Transverse colon (tissue), 4 donors: ENCODE data around the gene IFT172. TPM values are rescaled to one million over a fixed set of nuclear protein-coding genes. Genes with fewer than 3 reads are reported as not detected.

Experiments used
- DNase-seq: peaks from one replicate; pipeline ENCODE4 v3.0.0-alpha.2; 2019
- H3K27ac ChIP-seq, 4 donors: fragments of 200-600 bp; sonication (generic); 2 replicates each; pipeline ENCODE4 v1.5.1; 2016 to 2018; ENCODE audit warnings: inconsistent platforms in 4 of 4
- H3K27me3 ChIP-seq: fragments of 200-600 bp; sonication (generic); 2 replicates; pipeline ENCODE4 v1.5.1; 2017; ENCODE audit warnings: inconsistent platforms
- H3K36me3 ChIP-seq, 4 donors: fragments of 200-600 bp; sonication (generic); 2 replicates each; pipeline ENCODE4 v1.5.1; 2017 to 2019; ENCODE audit warnings: inconsistent platforms in 4 of 4
- H3K4me1 ChIP-seq, 4 donors: fragments of 200-600 bp; sonication (generic); 2 replicates each; pipeline ENCODE4 v1.5.1; 2017 to 2020; ENCODE audit warnings: inconsistent platforms in 4 of 4
- H3K4me3 ChIP-seq, 4 donors: fragments of 200-600 bp; sonication (generic); 1 replicate in 1 of 4; 2 replicates in 3 of 4; pipeline versions ENCODE4 v1.5.1 to v1.6.1; 2017 to 2019; ENCODE audit warnings: inconsistent platforms in 4 of 4
- H3K9me3 ChIP-seq, 2 donors: fragments of 200-600 bp; sonication (generic); 2 replicates each; pipeline ENCODE4 v1.5.1; 2017 to 2019; ENCODE audit warnings: inconsistent platforms in 2 of 2
- EP300 ChIP-seq: sonication (generic); formaldehyde crosslinking; IDR thresholded peaks from one replicate; pipeline ENCODE4 v1.6.1; 2017; ENCODE audit warnings: antibody characterized with exemption, low read depth
- POLR2A ChIP-seq: fragments of 450-650 bp; IDR thresholded peaks from one replicate; pipeline ENCODE4 v1.6.1; 2016; ENCODE audit warnings: antibody characterized with exemption, mild to moderate bottlenecking, moderate library complexity
- POLR2AphosphoS5 ChIP-seq, 3 donors: sonication (generic); formaldehyde crosslinking; IDR thresholded peaks; one replicate each; pipeline ENCODE4 v1.6.1; 2016; ENCODE audit warnings: antibody characterized with exemption in 3 of 3
- WGBS, 2 donors: methylation state at CpG; one replicate each; pipeline ENCODE4 v1.1.5; 2018; ENCODE audit warnings: low coverage in 1 of 2; 5-methylcytosine and 5-hydroxymethylcytosine counted together
- in situ Hi-C, 4 donors: fragments of 200-750 bp; cut with MboI; loops; one replicate each; pipeline versions ENCODE4 v1.15.0 to v1.15.1; 2017; ENCODE audit warnings: low sequenced_read_pairs in 3 of 4, low pct_ligation_motif_present in 1 of 4, low pct_unique_long_range_greater_than_20kb in 1 of 4
- intact Hi-C: fragments of 100-400 bp; cut with DNase I; formaldehyde crosslinking; loops from one replicate; pipeline ENCODE4 v1.15.1; 2023; ENCODE audit warnings: low total_unique reads
- total RNA-seq, 4 donors: library from RNA; depleted of rRNA; stranded (reverse); fragments of >200 nt; gene quantifications; one replicate each; pipeline ENCODE4 v1.1.0, GENCODE V29; 2016
- TF ChIP-seq, protein P1 (sequence below), 5 experiments: fragments of 200-600 bp in 3 of 5; fragments of 450-650 bp in 2 of 5; sonication (generic) in 3 of 5; IDR thresholded peaks; 1 replicate in 2 of 5; 2 replicates in 3 of 5; pipeline ENCODE4 v1.5.1; 2016 to 2017; ENCODE audit warnings: antibody characterized with exemption in 5 of 5, inconsistent platforms in 3 of 5, mild to moderate bottlenecking in 2 of 5, moderate library complexity in 1 of 5

IFT172 gene
- total RNA-seq, 4 donors from 2014 or later, result 14.5 to 113 (median 43.5) TPM

DNA sequence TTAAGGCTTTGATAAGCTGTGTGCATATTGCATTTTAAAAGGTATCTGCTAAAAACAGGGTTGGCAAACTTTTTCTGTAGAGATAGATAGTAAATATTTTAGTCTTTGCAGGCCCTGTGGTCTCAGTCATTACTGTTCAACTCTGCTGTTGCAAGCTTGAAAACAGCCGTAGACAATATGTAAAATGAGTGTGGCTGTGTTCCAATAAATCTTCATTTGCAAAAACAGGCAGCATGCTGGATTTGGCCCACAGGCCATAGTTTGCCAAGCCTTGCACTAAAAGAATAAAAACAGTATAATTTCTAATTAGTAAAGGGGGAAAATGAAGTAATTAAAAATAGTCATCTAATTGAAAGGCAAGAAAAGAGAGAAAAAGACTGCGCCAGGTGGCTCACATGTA is 42.4 kb upstream of the IFT172 start:
- intact Hi-C loops (no loop called here), in situ Hi-C loops (no loop called here)
- TF ChIP-seq POLR2A (no peak), EP300 (no peak), POLR2AphosphoS5 (IDR thresholded peaks at IDR 0.05) (no peak)
- TF ChIP-seq, protein P1, sequence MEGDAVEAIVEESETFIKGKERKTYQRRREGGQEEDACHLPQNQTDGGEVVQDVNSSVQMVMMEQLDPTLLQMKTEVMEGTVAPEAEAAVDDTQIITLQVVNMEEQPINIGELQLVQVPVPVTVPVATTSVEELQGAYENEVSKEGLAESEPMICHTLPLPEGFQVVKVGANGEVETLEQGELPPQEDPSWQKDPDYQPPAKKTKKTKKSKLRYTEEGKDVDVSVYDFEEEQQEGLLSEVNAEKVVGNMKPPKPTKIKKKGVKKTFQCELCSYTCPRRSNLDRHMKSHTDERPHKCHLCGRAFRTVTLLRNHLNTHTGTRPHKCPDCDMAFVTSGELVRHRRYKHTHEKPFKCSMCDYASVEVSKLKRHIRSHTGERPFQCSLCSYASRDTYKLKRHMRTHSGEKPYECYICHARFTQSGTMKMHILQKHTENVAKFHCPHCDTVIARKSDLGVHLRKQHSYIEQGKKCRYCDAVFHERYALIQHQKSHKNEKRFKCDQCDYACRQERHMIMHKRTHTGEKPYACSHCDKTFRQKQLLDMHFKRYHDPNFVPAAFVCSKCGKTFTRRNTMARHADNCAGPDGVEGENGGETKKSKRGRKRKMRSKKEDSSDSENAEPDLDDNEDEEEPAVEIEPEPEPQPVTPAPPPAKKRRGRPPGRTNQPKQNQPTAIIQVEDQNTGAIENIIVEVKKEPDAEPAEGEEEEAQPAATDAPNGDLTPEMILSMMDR (IDR thresholded peaks at IDR 0.05), result no peak
- Histone ChIP-seq H3K4me1 (no peaks in the 10 kb centered on the region), H3K4me3 (no peak overlapping the region), H3K27me3 (peaks cover 3% of the 10 kb centered on the region), H3K9me3 (no peaks in the 10 kb centered on the region), H3K36me3 (no peaks in the 10 kb centered on the region), H3K27ac (no peak overlapping the region)
- WGBS, 2 donors, result 86 to 91% methylated on average over 2 of the region's 2 CpGs
- DNase-seq, result no peak

DNA sequence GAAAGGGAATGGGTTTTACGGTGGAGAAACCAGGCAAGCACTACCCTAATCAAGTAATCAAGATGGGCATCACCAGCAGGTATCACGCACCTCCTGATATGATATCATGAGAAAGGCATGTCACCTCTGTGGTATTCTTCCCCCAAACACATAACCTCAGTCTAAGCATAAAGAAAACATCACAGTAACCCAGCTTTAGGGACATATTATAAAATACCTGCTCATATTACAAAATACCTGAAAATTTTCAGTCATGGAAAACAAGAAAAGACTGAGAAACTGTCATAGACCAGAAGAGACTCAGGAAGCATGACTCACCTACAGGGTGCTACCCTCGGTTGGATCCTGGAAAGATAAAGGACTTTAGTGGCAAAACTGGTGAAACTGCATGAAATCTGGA is 37.6 kb upstream of the IFT172 start:
- TF ChIP-seq, protein P1 (IDR thresholded peaks at IDR 0.05), result no peak
- TF ChIP-seq EP300 (no peak), POLR2A (no peak), POLR2AphosphoS5 (IDR thresholded peaks at IDR 0.05) (no peak)
- Histone ChIP-seq H3K27me3 (peaks cover 5% of the 10 kb centered on the region), H3K27ac (no peak overlapping the region), H3K4me3 (no peak overlapping the region), H3K36me3 (no peaks in the 10 kb centered on the region), H3K4me1 (no peaks in the 10 kb centered on the region), H3K9me3 (no peaks in the 10 kb centered on the region)
- intact Hi-C loops (no loop called here), in situ Hi-C loops (no loop called here)
- DNase-seq, result no peak
- 57 to 65% methylated on average over 2 to 3 of the region's 3 CpGs for WGBS, 2 donors

DNA sequence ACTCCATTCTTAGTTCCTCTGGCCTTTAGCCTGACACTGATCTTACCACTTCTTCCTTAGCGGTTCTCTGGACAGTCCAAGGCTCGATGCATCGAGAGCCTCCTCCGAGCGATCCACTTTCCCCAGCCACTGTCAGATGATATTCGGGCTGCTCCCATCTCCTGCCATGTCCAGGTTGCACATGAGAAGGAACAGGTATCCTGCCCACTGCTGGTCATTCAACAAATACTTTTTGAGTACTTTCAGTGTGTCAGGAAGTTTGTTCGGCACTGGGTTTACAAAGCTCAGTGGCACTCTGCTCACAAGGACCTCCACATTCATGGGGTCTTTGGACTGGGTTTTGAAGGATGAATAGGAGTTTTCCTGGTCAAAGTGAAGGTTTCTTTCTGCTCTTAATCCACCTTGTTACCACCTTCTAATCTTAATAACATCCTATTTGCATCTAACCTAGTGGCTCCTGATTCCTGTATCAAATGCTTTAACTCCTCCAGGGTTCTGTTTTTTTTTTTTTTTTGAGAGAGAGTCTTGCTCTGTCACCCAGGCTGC is 32.9 kb upstream of the IFT172 start:
- in situ Hi-C loops (no loop called here), intact Hi-C loops (no loop called here)
- TF ChIP-seq POLR2AphosphoS5 (IDR thresholded peaks at IDR 0.05) (no peak), EP300 (no peak), POLR2A (no peak)
- TF ChIP-seq, protein P1 (IDR thresholded peaks at IDR 0.05), result no peak
- H3K36me3 ChIP-seq, result no peaks in the 10 kb centered on the region
- 84 to 92% methylated on average over 7 of the region's 7 CpGs for WGBS, 2 donors
- no peak overlapping the region for H3K4me3 ChIP-seq
- DNase-seq, result no peak
- H3K27ac ChIP-seq, result no peak overlapping the region
- no peaks in the 10 kb centered on the region for H3K9me3 ChIP-seq
- H3K27me3 ChIP-seq, result peaks cover 8% of the 10 kb centered on the region
- no peaks in the 10 kb centered on the region for H3K4me1 ChIP-seq

DNA sequence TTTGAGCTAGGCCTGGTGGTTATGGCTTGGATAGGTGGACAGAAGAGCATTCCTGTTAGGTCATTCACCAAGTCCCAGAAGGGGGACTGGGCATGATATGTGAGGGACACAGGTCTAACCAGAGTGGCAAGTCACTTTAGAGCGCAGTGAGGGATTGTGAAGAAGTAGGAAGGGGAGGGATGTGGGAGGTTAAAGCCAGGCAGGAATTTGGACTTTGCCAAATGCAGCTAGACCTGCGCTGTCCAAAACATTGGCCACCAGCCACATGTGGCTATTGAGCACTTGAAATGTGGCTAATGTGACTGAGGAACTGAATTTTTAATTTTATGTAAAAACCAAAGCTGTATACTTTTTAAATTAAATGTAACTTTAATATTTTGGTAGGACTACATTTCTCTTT is 30.8 kb upstream of the IFT172 start:
- in situ Hi-C loops, result no loop called here
- TF ChIP-seq, protein P1 (IDR thresholded peaks at IDR 0.05), result no peak
- TF ChIP-seq EP300 (no peak), POLR2A (no peak), POLR2AphosphoS5 (IDR thresholded peaks at IDR 0.05) (no peak)
- Histone ChIP-seq H3K4me3 (no peak overlapping the region), H3K4me1 (no peaks in the 10 kb centered on the region), H3K36me3 (no peaks in the 10 kb centered on the region), H3K9me3 (no peaks in the 10 kb centered on the region), H3K27me3 (peaks cover 3% of the 10 kb centered on the region), H3K27ac (no peak overlapping the region)
- no peak for DNase-seq
- intact Hi-C loops, result no loop called here
- WGBS, 2 donors, result 93 to 94% methylated on average over 2 of the region's 2 CpGs
